GM04504 (cell line): ENCODE data around the gene PTP4A1.
"Not testable (repeated sequence)": the region's sequence is repeated elsewhere in the genome, so short reads cannot be mapped to it uniquely, and the experiment has no call there.

Source experiments
- DNase-seq: peaks from one replicate; pipeline ENCODE4 v3.0.0-alpha.2; 2012; ENCODE audit warnings: low read depth

The PTP4A1 gene

GRCh38 chr6:63572044-63572746 is at the start of gene PTP4A1, which contains the start of gene LOC128125822:
Gene PTP4A1, plus strand, starts transcription at chr6:63572480. Its CDS starts 4,401 bp downstream, at chr6:63576881.
Gene LOC128125822, plus strand, starts transcription at chr6:63572480.
- DNase-seq: peak; percentile 91

DNA sequence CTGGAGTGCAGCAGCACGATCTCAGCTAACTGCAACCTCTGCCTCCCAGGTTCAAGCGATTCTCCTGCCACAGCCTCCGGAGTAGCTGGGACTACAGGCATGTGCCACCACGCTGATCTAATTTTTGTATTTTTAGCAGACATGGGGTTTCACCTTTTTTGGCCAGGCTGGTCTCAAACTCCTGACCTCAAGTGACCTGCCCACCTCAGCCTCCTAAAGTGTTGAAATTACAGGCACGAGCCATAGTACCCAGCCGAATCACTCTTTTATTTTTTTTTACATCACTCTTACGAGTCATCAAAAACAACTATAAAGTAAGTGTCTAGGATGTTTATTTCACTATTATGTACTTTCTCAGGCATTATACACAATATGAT is 49.4 kb upstream of the PTP4A1 start:
- not testable (repeated sequence) for DNase-seq

GRCh38 chr6:63523630-63524029 is 48.6 kb upstream of the PTP4A1 start:
- DNase-seq: no peak

GRCh38 chr6:63525186-63525878 is 46.9 kb upstream of the PTP4A1 start:
- DNase-seq: no peak

GRCh38 chr6:63526931-63527330 is 45.3 kb upstream of the PTP4A1 start:
- DNase-seq: no peak

GRCh38 chr6:63527658-63528514 is 44.4 kb upstream of the PTP4A1 start:
- DNase-seq: peak; percentile 69

DNA sequence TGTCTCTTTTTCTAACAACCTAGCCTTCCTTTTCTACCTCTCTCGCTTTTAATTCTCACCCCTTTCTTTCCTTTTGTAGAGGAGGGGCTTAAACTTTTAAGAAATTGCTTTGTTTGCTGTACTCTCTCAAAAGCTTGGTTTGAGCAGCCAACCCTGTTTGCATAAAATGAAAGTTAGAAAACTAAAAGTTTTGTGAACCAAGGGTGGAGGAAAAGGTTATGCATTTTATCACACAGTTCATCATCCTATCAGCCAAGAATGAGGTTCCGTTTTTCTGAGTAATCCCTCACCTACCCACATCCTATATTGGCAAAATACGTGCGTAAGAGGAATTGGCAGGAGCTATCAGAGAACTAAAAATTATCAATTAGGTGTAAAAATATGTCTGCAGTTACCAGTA is 42.8 kb upstream of the PTP4A1 start:
- DNase-seq: no peak

DNA sequence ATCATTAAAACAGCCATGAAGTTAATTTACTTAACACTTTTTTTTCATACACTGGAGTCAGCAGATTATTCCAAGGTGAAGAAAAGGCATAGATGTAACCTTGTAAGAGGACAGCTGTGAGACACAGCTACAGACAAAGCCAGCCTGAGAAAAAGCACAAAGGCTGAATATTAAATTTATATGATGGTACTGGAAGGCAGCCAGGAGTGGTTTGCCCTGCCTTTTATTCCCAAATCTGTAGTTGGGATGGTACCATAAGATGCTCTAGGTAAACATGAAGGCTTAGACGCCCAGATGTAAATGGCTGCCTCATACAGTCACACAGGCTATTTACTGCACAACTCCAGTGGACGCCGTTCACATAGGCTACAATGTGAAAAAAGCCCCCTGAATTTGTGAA is 42.1 kb upstream of the PTP4A1 start:
- no peak for DNase-seq

DNA sequence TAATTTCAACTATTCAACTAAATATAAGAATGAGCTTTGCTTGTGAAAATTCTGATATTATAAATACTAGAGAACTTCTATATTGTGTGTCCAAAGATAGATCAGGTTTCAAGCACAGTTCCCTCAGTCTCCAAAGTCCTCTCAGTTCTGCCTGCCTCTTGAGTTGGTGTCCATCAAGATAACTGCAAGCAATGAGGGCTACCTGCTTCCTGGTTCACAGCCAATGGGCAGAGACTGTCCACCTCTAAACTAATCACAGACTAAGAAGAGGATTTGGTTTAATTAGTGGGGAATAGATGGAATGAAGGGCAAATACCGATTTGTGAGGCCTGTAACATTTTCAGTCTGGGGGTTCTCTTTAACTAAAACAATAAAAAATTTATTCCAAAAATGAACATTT is 41.3 kb upstream of the PTP4A1 start:
- no peak for DNase-seq

DNA sequence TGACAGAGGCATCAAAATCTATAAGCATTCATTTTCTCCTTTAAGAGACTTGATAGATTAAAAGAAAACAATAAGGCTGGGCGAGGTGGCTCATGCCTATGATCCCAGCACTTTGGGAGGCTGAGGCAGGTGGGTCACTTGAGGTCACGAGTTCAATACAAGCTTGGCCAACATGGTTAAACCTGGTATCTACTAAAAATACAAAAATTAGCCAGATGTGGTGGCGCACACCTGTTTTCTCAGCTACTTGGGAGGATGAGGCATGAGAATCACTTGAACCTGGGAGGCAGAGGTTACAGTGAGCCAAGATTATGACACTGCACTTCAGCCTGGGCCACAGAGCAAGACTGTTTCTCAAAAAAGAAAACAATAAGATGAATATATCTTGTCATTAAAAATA is 39.3 kb upstream of the PTP4A1 start:
- no peak for DNase-seq

DNA sequence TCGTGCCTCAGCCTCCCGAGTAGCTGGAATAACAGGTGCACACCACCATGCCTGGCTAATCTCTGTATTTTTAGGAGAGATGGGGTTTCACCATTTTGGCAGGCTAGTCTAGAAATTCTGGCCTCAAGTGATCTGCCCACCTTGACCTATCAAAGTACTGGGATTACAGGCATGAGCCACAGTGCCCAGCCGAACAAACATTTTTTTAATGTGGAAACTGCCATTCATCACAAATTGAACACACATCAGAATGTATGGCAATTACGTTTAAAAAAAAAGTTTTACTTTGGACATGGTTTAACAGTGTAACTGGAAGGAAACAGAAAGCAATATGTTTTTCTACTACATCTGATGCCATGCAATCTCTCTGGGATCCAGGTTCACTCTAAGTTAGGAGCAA is 38.3 kb upstream of the PTP4A1 start:
- DNase-seq: no peak

GRCh38 chr6:63537201-63537958 is 34.9 kb upstream of the PTP4A1 start:
- DNase-seq: no peak

DNA sequence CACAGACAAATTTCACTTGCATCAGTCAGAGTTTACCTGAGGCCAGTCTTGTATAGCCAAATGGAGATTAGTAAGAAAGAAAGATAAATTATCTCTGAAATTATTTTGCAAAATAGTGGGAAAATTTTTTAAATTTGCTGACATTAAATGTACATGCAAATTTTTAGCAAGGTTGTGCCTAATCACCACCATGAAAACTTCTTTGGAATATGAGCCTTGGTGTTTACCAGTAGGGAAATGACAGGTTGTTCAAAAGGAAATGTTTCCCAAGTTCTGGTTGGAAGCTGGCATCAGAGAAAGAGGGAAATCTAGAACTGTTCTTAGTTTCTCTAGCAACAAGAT is 34.4 kb upstream of the PTP4A1 start:
- no peak for DNase-seq

GRCh38 chr6:63538550-63538949 is 33.7 kb upstream of the PTP4A1 start:
- DNase-seq: no peak

DNA sequence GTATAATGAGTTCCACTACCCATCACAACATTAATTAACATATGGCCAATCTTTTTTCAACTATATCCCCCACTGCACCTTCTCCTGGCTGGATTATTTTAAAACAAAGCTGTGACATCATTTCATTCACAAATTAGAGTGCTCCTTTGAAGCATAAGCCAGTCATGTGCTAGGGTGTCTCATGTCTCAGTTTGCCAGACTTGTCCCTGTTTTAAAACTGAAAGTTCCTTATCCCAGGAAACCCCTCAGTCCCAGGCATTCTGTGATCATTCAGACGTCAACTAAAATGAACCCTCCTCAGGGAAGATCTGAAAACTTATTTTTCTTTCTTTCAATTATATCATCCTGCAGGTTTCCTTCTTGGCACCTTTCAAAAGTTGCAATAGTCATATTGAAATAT is 29.3 kb upstream of the PTP4A1 start:
- no peak for DNase-seq

- DNase-seq: no peak
Measured at GRCh38 chr6:63543982-63544381, 28.3 kb upstream of the PTP4A1 start.

- no peak for DNase-seq
Measured at GRCh38 chr6:63546236-63546635, 26.0 kb upstream of the PTP4A1 start.

GRCh38 chr6:63546697-63547096 is 25.6 kb upstream of the PTP4A1 start:
- no peak for DNase-seq

GRCh38 chr6:63549076-63549475 is 23.2 kb upstream of the PTP4A1 start:
- no peak for DNase-seq

- no peak for DNase-seq
Measured at GRCh38 chr6:63553208-63553607, 19.1 kb upstream of the PTP4A1 start.

DNA sequence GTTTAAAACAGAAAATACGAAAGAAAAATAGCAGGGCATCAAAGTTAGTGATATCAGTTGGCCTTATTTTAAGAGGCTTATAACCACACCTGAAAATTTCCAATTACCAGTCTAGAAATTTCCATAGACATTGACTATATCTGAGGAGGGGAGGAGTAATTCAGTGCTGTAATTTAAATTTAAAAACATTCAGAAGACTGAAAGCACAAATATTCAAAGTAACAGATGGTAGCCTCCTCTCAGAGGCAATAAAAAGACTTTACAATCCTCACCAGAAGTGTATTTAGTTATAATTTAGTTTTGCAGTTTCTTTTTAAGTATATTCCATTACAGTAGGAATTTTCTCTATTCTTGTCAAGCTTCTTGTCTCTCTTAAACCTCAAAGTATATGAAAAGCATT is 18.4 kb upstream of the PTP4A1 start:
- no peak for DNase-seq

DNA sequence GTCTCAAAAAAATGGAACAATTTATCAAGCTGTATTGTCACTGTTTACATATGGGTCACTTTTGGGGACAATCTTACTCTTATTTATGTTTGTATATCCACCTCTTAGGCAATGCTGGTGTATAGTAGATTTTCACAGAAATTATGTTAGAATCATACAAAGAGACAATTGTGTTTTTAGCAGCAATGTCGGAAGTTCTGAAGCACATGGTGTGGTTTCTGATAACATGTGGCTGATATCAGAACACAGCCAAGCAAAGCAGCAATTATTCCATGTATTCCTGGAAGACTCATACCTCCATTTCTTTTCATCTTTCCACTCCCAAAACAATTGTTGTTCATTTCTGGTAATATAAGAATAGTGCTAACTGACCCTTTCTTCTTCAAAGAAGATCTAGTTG is 17.5 kb upstream of the PTP4A1 start:
- DNase-seq: no peak
